Epidermal melanocyte (primary cell): Measurements from ENCODE around the gene PRSS33.

Source experiments
- DNase-seq: peaks from one replicate; pipeline ENCODE4 v3.0.0; 2011; ENCODE audit warnings: low spot score; ENCODE audit not compliant: insufficient read length

The PRSS33 gene

GRCh38 chr16:2742323-2743006 lies 44.9 kb downstream of the PRSS33 start:
- DNase-seq: no peak

GRCh38 chr16:2741168-2741567 lies 46.2 kb downstream of the PRSS33 start:
- no peak for DNase-seq

DNA sequence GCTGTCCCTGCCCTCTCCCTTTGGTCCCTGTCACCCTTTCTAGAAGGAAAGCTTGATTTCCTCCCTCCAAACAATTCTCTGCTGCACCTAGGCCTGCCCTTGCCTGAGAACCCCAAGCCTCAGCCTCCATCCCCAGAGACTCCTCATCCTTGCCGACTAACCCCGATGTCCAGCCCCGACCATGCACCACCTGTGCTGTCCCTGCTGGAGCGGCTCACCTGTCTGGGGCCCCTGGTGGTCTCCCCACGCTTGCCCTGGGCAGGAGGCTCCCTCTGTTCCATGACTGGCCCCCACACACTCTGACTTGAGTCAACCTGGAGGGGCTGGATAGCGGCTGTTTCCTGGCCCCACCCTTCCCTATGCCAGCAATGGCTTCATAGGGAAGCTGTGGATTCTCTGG lies 46.9 kb downstream of the PRSS33 start:
- no peak for DNase-seq

- no peak for DNase-seq
These were observed 47.5 kb downstream of the PRSS33 start for GRCh38 chr16:2739625-2740430.

DNA sequence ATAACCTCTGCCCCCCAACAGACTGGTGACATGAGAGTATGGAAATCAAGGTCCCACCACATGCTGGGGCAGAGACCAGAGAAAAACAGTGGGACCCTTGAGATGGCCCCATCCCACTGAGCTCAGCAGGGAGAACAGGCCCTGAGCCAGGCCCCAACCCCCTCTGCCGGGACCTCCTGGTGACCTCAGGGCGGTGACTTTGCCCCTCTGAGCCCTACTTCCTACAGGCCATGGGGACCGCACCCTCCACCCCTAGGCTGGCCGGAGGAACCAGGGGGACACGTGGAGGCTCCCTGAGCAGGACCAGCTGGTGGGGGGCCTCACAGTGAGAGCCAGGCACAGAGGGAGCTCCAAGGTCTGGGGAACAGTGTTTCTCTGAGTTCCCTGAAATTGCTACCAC lies 48.7 kb downstream of the PRSS33 start:
- no peak for DNase-seq

DNA sequence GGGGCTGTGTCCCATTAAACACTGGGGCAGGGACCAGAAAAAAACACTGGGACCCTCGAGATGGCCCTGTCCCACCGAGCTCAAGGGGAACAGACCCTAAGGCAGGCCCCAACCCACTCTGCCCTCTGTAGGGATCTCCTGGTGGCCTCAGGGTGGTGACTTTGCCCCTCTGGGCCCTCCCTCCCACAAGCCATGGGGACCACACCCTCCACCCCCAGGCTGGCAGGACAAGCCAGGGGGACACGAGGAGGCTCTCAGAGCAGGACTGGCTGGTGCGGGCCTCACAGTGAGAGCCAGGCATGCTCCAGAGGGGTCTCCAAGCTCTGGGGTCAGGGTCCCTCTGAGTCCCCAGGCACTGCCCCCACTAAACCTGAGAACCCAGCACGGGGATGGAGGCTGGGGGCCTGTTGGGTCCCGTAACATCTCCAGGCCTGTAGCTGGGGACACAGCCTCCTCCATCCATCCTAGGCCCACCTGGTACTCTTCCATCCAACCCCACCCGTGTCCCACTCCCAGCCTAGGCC lies 49.4 kb downstream of the PRSS33 start:
- DNase-seq: no peak

- no peak for DNase-seq
These were observed 50.1 kb downstream of the PRSS33 start for GRCh38 chr16:2737238-2737605.

DNA sequence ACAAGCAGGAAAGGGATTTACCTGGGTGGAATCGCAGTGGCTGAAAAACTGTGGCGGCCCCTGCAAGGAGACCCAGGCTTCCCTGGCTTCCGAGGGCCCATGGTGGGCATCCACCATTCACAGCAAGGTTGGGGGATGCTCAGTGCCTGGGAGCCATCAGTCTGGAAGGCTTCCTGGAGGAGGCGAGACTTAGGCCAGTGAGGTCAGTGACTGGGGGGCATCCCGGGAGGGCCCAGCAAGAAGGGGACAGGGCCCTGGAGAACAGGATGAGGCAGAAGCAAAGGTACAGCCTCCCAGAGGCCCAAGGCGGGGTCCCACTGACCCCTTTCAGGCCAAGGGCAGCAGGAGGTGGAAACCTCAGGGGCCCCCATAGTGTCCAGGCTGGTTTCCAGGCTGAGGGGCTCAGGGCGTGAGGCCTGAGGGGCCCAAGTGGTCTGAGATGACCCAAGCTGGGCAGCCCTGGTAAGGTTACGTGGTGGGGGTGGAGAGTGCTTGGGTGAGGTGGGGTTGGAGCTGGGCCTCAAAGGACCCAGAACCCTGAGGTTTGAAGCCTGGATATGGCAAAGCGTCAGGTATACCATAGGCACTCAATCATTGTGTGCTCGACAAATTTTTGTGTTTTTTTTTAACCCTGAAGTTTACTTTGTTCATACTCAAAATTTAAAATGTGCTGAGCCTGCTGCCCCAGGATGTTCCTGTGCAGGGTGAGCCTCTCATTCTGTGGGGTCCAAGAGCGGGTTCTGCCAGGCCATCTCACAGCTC lies 50.7 kb downstream of the PRSS33 start:
- no peak for DNase-seq

- no peak for DNase-seq
These were observed 52.4 kb downstream of the PRSS33 start for GRCh38 chr16:2734844-2735515.
